Daoy (cell line): ENCODE results near the gene DCLRE1B. TPM values are rescaled to one million over a fixed set of nuclear protein-coding genes. Genes with fewer than 3 reads are reported as not detected.

Experiments used
- DNase-seq: peaks from one replicate; pipeline ENCODE4 v3.0.0-alpha.2; 2015; ENCODE audit warnings: low read depth
- total RNA-seq: library from RNA; depleted of rRNA; stranded (reverse); fragments of >200 nt; shearing (Covaris generic); gene quantifications from 2 replicates; pipeline ENCODE4 v1.2.3, GENCODE V29; 2014

The DCLRE1B gene
- total RNA-seq, 1 experiment from 2014 or later = 19.5 TPM

- no peak for DNase-seq
Measured at GRCh38 chr1:113887402-113888175, 17.5 kb upstream of the DCLRE1B start, which contains the start of gene BCL2L15. Gene BCL2L15 (minus strand): TSS chr1:113887581. CDS start chr1:113887375, 206 bp downstream.

DNA sequence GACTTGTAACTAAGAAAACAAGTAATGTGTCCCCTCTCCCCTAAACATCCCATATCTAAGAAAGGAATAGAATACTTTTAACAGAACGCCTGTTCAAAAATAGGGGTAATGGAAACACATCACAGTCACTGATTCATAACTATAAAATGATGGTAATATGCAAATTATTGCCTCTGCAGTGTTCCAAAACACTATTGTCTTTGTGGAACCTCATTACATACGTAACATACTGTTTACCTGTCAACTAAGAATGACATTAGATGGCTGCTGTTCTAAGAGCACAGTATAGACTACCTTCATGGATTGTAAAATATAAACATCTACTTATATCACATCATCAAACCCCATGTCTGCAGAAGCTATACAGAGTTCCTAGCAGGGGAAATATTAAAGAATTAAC lies 14.3 kb upstream of the DCLRE1B start:
- no peak for DNase-seq

DNA sequence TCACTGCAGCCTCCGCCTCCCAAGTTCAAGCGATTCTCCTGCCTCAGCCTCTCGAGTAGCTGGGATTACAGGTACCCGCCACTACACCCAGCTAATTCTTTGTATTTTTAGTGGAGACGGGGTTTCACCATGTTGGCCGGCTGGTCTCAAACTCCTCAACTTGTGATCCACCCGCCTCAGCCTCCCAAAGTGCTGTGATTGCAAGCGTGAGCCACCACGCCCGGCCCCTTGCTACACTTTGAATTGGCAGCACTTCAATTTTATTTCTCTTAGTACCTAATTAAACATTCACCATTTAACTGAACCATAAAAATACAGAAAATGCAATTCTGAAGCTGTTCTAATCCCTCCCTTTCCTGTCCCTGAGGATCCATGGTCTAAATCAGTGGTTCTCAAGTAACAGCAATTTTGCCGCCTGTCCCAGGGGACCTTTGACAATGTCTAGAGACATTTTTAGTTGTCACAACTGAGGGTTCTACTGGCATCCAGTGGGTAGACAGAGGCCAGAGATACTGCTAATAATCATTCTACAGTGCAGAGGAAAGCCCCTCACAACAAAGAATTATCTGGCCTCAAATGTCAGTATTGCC lies 13.4 kb upstream of the DCLRE1B start:
- DNase-seq = no peak

DNA sequence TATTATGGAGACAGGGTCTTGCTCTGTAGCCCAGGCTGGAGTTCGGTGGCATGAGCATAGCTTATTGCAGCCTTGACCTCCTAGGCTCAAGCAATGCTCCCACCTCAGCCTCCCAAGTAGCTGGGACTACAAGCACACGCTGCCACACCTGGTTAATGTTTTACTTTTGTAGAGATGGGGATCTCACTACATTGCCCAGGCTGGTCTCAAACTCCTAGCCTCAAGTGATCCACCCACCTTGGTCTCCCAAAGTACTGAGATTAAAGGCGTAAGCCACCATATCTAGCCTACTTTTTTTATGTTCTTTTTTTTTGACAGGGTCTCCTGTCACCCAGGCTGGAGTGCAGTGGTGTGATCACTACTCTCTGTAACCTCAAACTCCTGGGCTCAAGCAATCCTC lies 11.9 kb upstream of the DCLRE1B start:
- no peak for DNase-seq

DNA sequence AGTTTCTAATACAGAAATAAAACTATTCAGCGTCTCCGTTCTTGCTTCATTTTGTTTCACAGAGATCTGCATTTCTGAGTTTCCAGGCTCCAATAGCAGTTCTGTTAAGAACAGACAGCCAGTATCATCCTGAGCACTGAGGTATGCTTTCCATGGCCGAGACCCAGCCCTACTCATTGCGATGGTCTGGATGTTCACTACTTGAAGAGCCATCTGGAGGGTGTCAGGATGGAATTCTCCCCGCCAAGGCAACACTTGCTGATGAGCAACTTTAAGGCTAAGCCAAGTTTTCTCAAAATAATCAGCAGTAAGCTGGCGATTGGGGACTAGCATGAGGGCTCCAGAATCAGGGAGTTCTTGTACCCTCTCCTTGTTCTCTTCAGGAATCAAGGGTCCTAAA lies 10.0 kb upstream of the DCLRE1B start:
- no peak for DNase-seq

DNA sequence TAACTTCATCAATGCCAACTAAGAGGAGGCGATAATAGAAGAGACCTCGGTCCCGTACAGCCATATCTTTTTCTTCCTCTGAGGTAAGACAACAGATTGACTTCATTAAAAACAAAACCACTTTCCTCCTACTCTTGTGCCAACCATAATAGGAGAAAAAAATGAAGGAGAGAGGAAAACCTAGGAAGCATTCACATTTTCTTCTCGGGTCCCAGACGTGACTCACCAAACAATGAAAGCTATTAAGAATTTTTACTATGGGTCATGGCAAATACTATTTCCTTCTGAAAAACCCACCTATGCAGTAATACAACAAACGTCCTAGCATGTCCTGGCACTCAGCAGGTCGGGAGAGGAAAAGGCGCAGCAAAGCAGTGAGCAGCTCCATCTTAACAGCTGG lies 9.2 kb upstream of the DCLRE1B start:
- DNase-seq = no peak

- DNase-seq = no peak
Measured at GRCh38 chr1:113898241-113898814, 6.8 kb upstream of the DCLRE1B start.

GRCh38 chr1:113899111-113899510 lies 6.0 kb upstream of the DCLRE1B start:
- DNase-seq = no peak

- no peak for DNase-seq
Measured at GRCh38 chr1:113901191-113901590, 3.9 kb upstream of the DCLRE1B start.

DNA sequence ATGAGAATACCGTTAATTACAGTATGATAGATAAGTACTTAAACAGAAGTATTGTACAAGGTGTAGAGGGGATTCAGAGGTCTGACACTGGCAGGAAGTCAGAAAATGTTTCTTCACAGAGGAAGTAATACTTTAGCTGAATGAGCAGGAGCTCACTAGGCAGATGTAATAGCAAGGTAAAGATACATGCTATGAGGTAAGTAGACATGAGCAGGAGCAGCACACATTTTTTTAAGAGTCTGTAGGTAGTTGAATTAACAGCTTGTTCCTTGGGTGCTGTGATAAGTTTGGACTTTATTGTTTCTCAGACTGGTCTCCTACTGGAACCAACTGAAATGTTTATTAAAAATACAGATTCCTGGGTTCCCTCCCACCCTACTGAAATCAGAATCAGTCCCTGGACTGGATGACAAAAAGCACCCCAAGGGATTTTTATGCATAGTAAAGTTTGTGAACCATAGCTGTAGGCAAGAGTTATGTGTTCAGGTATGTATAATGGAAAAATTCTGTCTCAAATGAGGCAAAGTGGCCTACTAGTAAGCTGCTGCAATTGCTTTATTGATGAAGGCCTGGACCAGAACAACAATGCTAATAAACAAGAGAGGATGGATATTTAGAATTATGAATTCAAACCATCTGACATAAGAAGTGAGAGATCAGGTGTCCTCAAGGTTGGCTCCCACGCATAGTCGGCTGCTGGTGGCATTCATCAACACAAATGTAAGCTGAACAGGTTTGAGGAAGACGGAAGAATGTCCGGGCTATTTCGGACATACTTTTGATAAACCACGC lies 1.4 kb upstream of the DCLRE1B start:
- peak; percentile 26 for DNase-seq

DNA sequence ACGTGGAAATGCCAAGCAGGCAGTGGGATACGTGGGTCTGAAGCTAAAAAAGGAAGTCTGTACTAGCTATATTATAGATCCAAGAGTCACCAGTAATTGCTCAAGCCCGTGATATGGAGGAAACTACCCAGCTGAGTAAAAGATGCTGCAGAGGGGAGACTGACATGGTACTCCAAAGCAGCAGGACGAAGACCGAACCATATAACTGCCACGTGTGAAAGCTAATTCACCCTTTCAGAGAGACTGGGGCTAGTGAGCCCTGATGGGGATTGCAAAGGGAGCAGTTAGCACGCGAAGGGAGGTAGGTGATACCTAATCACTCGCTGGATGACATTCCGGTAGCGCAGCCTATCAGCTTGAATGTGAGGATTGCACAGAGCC lies 843 bp upstream of the DCLRE1B start:
- no peak for DNase-seq

GRCh38 chr1:113905435-113905861 lies 322 bp downstream of the DCLRE1B start:
- peak; percentile 39 for DNase-seq

- peak; percentile 31 for DNase-seq
Measured at GRCh38 chr1:113912594-113913311, 7.6 kb downstream of the DCLRE1B start.

DNA sequence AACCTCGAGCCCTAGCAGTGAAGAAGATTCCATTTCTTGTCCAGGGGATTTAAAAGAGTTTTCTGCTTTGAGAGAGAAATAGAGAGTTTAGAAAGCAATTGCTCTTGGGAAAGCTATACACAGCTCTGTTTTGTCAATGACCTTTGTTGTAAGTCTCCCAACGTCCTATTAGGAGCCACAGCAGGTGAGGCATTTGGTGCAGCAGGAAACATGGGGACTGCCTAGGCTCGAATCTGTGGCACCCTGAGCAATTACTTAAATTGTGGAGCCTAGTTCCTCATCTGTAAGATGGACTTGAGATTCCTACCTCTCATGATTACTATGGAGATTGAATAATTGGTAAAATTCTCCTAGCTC lies 8.2 kb downstream of the DCLRE1B start:
- no peak for DNase-seq

- DNase-seq = no peak
Measured at GRCh38 chr1:113913887-113914664, 8.9 kb downstream of the DCLRE1B start.

GRCh38 chr1:113916974-113917373 lies 11.8 kb downstream of the DCLRE1B start:
- DNase-seq = no peak

GRCh38 chr1:113917400-113918082 lies 12.4 kb downstream of the DCLRE1B start:
- DNase-seq = no peak

GRCh38 chr1:113918243-113918642 lies 13.1 kb downstream of the DCLRE1B start:
- DNase-seq = no peak

DNA sequence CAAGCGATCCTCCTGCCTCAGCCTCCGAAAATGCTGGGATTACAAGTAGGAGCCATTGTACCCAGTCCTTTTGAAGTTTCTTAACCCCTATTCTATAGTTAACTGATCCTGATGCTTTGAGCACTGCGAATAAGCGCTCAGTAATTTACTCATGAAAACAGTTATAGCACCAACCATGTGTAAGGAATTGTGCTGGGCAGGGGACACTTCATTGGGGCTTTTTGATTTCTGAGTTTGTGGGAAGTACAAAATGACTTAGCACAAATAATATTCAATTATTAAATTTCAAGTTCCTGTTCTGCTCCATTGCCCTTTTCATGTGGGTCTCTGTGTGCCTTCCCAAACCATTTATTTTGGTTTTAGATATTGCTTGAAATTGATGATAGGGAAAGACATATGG lies 17.8 kb downstream of the DCLRE1B start:
- no peak for DNase-seq

DNA sequence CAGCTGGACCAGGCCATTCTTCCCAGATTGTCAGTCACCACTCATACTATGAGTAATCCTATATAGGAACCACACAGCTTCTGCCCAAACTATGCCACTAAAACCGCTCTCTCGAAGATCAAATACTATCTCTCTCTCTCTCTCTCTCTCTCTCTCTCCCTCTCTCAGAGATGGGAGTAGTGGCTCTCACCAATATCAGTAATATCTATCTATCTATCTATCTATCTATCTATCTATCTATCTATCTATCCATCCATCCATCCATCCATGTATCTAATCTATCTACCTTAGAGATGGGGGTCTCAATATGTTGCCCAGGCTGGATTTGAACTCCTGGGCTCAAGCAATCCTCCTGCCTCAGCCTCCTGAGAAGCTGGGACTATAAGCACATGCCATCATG lies 19.3 kb downstream of the DCLRE1B start:
- DNase-seq = no peak
